Measurements from ENCODE around the gene TMEM203. TPM values are rescaled to one million over a fixed set of nuclear protein-coding genes. Genes with fewer than 3 reads are reported as not detected.

Gene TMEM203
- total RNA-seq, 2 donors from 2014 or later: 34.0 to 39.5 TPM

- no peak for TF ChIP-seq CTCF (conservative IDR thresholded peaks at IDR 0.05)
- peaks cover 13% of the 10 kb centered on the region for H3K4me1 Mint-ChIP-seq
- no peaks in the 10 kb centered on the region for H3K9me3 Mint-ChIP-seq
- H3K27ac ChIP-seq (ENCODE audit: low read depth, low read length): no peak overlapping the region
- no peaks in the 10 kb centered on the region for H3K27me3 ChIP-seq (ENCODE audit: control insufficient read depth, insufficient read depth, low read length, poor library complexity, severe bottlenecking)
- H3K27ac Mint-ChIP-seq: no peak overlapping the region
- 91 to 95% methylated on average over 14 to 39 of the region's 40 CpGs for WGBS, 2 experiments (ENCODE audit: insufficient coverage in 1 of 2, insufficient read length in 1 of 2)
- no peak overlapping the region for H3K4me3 ChIP-seq (ENCODE audit: low read length)
- H3K9ac ChIP-seq (ENCODE audit: extremely low read depth, low read length, poor library complexity, severe bottlenecking): no peak overlapping the region
- DNase-seq: no peak
- H3K4me1 ChIP-seq (ENCODE audit: control insufficient read depth, insufficient read depth, low read length): peaks cover 15% of the 10 kb centered on the region
- H3K36me3 Mint-ChIP-seq (ENCODE audit: low read depth): no peaks in the 10 kb centered on the region
- no peaks in the 10 kb centered on the region for H3K27me3 Mint-ChIP-seq (ENCODE audit: insufficient read depth)
- no peaks in the 10 kb centered on the region for H3K36me3 ChIP-seq (ENCODE audit: control insufficient read depth, insufficient read depth, low read length)
- H3K4me3 Mint-ChIP-seq: no peak overlapping the region
- no peaks in the 10 kb centered on the region for H3K9me3 ChIP-seq (ENCODE audit: control insufficient read depth, low read length)
These were observed 27.9 kb upstream of the TMEM203 start for GRCh38 chr9:137233143-137233980.

GRCh38 chr9:137232510-137232909 lies 27.1 kb upstream of the TMEM203 start:
- no peak for TF ChIP-seq CTCF (conservative IDR thresholded peaks at IDR 0.05)
- Histone ChIP-seq H3K9ac (ENCODE audit: extremely low read depth, low read length, poor library complexity, severe bottlenecking) (no peak overlapping the region), H3K36me3 (ENCODE audit: control insufficient read depth, insufficient read depth, low read length) (no peaks in the 10 kb centered on the region), H3K27me3 (ENCODE audit: control insufficient read depth, insufficient read depth, low read length, poor library complexity, severe bottlenecking) (no peaks in the 10 kb centered on the region), H3K4me1 (ENCODE audit: control insufficient read depth, insufficient read depth, low read length) (peaks cover 9% of the 10 kb centered on the region), H3K9me3 (ENCODE audit: control insufficient read depth, low read length) (no peaks in the 10 kb centered on the region), H3K27ac (ENCODE audit: low read depth, low read length) (no peak overlapping the region), H3K4me3 (ENCODE audit: low read length) (no peak overlapping the region)
- 94 to 100% methylated on average over 7 to 24 of the region's 24 CpGs for WGBS, 2 experiments (ENCODE audit: insufficient coverage in 1 of 2, insufficient read length in 1 of 2)
- peaks cover 8% of the 10 kb centered on the region for H3K4me1 Mint-ChIP-seq
- no peak for DNase-seq
- H3K9me3 Mint-ChIP-seq: no peaks in the 10 kb centered on the region
- H3K36me3 Mint-ChIP-seq (ENCODE audit: low read depth): no peaks in the 10 kb centered on the region
- no peaks in the 10 kb centered on the region for H3K27me3 Mint-ChIP-seq (ENCODE audit: insufficient read depth)
- no peak overlapping the region for H3K4me3 Mint-ChIP-seq
- H3K27ac Mint-ChIP-seq: no peak overlapping the region

- Histone ChIP-seq H3K9me3 (ENCODE audit: control insufficient read depth, low read length) (no peaks in the 10 kb centered on the region), H3K27ac (ENCODE audit: low read depth, low read length) (no peak overlapping the region), H3K27me3 (ENCODE audit: control insufficient read depth, insufficient read depth, low read length, poor library complexity, severe bottlenecking) (no peaks in the 10 kb centered on the region), H3K36me3 (ENCODE audit: control insufficient read depth, insufficient read depth, low read length) (no peaks in the 10 kb centered on the region), H3K4me1 (ENCODE audit: control insufficient read depth, insufficient read depth, low read length) (peaks cover 5% of the 10 kb centered on the region), H3K4me3 (ENCODE audit: low read length) (no peak overlapping the region), H3K9ac (ENCODE audit: extremely low read depth, low read length, poor library complexity, severe bottlenecking) (no peak overlapping the region)
- H3K9me3 Mint-ChIP-seq: no peaks in the 10 kb centered on the region
- no peak for DNase-seq
- no peaks in the 10 kb centered on the region for H3K36me3 Mint-ChIP-seq (ENCODE audit: low read depth)
- no peak overlapping the region for H3K27ac Mint-ChIP-seq
- H3K4me1 Mint-ChIP-seq: peaks cover 6% of the 10 kb centered on the region
- H3K27me3 Mint-ChIP-seq (ENCODE audit: insufficient read depth): no peaks in the 10 kb centered on the region
- no peak overlapping the region for H3K4me3 Mint-ChIP-seq
- no peak for TF ChIP-seq CTCF (conservative IDR thresholded peaks at IDR 0.05)
- 93% methylated on average over 5 to 10 of the region's 10 CpGs for WGBS, 2 experiments (ENCODE audit: insufficient coverage in 1 of 2, insufficient read length in 1 of 2)
These were observed 26.7 kb upstream of the TMEM203 start for GRCh38 chr9:137232101-137232500.
